Stimulated activated CD8-positive, alpha-beta memory T cell treated with anti-CD3 and anti-CD28 coated beads, Interleukin-15, amount 100 ng/mL, for 24 hours (primary cell): ENCODE measurements around the gene P3H1.
"Not testable (repeated sequence)": the region's sequence is repeated elsewhere in the genome, so short reads cannot be mapped to it uniquely, and the experiment has no call there.

ENCODE experiments used
- DNase-seq: peaks from one replicate; pipeline ENCODE4 v3.0.0-alpha.2; 2020; ENCODE audit warnings: low read depth

The P3H1 gene

GRCh38 chr1:42768172-42768571 lies 1.3 kb upstream of the P3H1 start:
- DNase-seq, result no peak

GRCh38 chr1:42767510-42768000 lies 727 bp upstream of the P3H1 start:
- DNase-seq, result peak; percentile 20

DNA sequence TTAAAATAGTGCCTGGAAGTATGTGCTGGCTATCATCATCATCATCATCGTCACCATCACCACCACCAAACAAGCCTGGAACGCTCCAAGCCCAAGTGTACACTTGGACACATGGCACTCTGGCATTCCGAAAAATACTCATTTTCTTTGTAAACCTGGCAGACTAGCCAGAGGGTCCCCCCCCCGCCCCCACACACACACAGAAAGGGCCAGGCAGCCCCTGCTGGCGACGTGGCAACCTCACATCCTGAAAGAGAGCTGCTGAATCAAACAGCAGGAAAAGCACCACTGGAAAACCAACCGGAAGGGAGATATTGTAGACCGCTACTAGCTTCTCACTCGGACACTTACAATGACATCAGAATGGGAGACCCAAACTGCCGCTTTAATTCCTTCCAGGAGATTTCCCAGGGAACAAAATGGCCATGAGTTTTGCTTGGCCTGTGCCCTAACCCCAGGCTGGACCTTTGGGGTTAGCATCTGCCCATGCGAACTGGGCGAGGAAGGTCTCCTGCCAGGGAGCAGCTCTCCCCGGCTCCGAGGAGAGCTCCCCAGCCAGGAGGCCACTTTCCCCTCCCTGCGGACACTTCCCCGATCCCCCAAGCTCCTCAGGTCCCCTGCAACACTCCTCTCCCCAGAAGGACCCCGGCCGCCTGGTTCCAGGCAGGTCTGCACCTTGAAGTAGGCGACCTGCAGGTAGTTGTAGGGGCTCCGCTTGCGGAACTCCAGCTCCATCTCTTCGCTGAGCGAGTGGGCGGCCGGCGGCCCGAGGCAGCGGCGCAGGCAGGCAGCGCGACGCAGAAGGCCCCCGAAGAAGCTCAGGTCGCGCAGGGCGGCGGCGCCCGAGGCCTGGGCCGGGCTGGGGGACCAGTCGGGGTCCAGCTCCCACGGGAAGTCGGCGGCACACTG lies 742 bp downstream of the P3H1 start:
- DNase-seq, result peak; percentile 21

- DNase-seq, result no peak
Measured at GRCh38 chr1:42765269-42765668, 1.6 kb downstream of the P3H1 start.

GRCh38 chr1:42762269-42762668 lies 4.6 kb downstream of the P3H1 start:
- DNase-seq, result no peak

DNA sequence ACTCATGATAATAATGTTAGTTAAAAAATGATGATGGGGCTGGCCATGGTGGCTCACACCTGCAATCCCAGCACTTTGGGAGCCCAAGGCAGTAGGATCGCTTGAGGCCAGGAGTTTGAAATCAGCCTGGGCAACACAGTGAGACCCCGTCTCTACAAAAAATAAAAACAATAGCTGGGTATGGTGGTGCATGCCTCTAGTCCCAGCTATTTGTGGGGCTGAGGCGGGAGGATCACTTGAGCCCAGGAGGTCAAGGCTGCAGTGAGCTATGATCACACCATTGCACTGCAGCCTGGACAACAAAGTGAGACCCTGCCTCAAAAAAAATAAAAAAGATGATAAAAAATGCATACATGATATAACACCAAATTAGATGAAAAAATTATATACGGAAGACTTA lies 5.3 kb downstream of the P3H1 start:
- no peak for DNase-seq

DNA sequence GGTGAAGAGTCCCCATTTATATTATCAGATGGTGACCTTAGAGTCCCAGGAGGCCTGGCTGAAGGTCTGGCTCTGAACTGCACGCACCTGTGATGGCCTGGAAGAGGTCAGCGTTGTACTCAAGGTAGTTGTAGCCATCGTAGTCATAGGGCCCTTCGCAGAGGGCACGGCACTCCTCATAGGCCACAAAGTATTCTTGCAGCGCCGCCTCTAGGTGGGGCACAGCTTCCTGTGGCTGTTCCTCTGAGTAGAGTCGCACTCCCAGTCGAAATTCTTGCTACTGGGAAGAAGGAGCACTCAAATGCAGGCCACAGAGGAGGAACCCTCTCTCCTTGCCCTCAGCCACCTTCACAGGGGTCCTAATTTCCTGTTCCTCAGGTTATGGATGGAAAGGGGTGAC lies 7.7 kb downstream of the P3H1 start:
- no peak for DNase-seq

DNA sequence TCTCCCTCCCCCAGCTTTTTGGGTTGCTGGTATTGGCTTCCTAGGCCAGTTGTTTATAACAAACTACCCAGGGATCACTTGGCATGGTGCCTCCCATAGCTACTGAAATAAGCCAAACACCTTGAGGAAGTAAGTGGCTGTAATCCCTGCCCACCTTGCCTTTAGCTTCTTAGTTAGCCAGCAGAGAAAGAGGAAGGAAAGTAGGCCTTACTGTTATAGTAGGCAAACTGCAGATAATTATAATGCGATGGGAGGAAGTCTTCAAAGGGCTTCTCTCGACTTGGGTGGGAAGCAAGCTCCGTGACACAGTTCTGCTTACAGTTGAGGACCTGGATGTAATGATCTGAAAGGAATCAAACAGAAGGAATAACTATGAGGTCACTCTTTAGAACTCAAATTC lies 8.2 kb downstream of the P3H1 start:
- DNase-seq, result no peak

DNA sequence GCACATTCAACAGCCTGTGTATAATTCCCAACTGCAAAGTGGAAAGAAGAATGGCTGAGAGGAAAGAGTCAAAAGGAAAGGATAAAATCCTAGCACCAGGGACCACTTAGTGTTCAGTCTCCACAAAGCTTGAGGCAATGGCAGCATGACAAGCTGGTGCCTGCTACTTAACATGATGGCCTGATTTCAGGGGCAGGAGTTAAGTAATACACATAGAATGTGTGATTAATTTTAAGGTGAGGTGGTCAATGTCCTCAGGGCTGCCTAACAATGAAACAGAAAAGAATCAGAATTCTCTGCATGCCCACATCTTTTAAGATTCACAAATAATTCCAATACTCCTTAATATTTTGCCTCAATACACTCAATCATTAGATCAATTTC lies 8.9 kb downstream of the P3H1 start:
- DNase-seq, result no peak

- DNase-seq, result no peak
Measured at GRCh38 chr1:42756956-42757891, 9.6 kb downstream of the P3H1 start.

GRCh38 chr1:42753070-42753469 lies 13.8 kb downstream of the P3H1 start:
- DNase-seq, result no peak

GRCh38 chr1:42752284-42752683 lies 14.5 kb downstream of the P3H1 start:
- no peak for DNase-seq

GRCh38 chr1:42751511-42752070 lies 15.2 kb downstream of the P3H1 start:
- not testable (repeated sequence) for DNase-seq

GRCh38 chr1:42750041-42750440 lies 16.8 kb downstream of the P3H1 start:
- DNase-seq, result no peak

- no peak for DNase-seq
Measured at GRCh38 chr1:42748461-42749410, 18.1 kb downstream of the P3H1 start.

- DNase-seq, result no peak
Measured at GRCh38 chr1:42748021-42748420, 18.8 kb downstream of the P3H1 start.

GRCh38 chr1:42747125-42747524 lies 19.7 kb downstream of the P3H1 start:
- no peak for DNase-seq

DNA sequence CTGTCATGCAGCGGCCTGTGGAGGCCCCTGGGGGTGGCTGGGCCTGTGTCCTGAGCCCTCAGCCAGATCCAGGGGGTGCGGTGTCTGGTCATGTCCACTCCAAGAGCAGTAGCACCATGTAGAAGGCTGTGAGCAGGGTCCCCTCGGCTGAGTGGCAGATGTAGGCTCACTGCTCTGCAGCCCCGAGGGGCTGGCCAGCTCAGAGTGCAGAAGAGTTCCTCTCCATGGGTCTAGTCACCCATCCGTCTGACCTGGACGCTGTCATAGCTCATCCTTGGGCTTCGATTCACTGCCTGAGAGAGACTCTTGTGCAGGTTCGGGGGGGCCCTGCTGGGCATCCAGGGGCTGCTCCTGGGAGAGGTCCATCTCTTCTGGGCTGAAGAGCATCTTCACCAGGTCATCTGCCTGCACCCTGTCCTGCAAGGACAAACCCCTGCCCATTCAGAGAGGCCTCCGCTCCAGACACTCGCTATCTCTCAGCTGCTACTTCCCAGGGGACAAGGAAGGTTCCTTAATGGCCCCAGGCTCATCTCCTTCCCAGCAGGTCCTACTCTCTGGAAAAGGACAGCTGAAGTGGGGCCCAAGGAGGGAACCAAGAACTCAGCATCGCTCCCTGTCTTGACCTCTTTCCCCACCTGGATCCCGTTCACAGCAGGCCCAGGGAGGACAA lies 20.3 kb downstream of the P3H1 start:
- no peak for DNase-seq

- DNase-seq, result no peak
Measured at GRCh38 chr1:42745851-42746250, 21.0 kb downstream of the P3H1 start.

- no peak for DNase-seq
Measured at GRCh38 chr1:42744148-42744413, 22.7 kb downstream of the P3H1 start.
